Forelimb muscle (tissue), 1 donor: Measurements from ENCODE around the gene GPR179. TPM values are rescaled to one million over a fixed set of nuclear protein-coding genes. Genes with fewer than 3 reads are reported as not detected.

ENCODE experiments used
- DNase-seq: peaks from one replicate; pipeline ENCODE4 v3.0.0-alpha.2; 2013; ENCODE audit warnings: low read depth
- polyA plus RNA-seq: library from polyadenylated mRNA; unstranded; fragments of 120-200 nt; gene quantifications from one replicate; pipeline ENCODE4 v1.2.1, GENCODE V29; 2013; ENCODE audit not compliant: insufficient read length

GPR179 gene
- polyA plus RNA-seq, result 0.38 TPM

DNA sequence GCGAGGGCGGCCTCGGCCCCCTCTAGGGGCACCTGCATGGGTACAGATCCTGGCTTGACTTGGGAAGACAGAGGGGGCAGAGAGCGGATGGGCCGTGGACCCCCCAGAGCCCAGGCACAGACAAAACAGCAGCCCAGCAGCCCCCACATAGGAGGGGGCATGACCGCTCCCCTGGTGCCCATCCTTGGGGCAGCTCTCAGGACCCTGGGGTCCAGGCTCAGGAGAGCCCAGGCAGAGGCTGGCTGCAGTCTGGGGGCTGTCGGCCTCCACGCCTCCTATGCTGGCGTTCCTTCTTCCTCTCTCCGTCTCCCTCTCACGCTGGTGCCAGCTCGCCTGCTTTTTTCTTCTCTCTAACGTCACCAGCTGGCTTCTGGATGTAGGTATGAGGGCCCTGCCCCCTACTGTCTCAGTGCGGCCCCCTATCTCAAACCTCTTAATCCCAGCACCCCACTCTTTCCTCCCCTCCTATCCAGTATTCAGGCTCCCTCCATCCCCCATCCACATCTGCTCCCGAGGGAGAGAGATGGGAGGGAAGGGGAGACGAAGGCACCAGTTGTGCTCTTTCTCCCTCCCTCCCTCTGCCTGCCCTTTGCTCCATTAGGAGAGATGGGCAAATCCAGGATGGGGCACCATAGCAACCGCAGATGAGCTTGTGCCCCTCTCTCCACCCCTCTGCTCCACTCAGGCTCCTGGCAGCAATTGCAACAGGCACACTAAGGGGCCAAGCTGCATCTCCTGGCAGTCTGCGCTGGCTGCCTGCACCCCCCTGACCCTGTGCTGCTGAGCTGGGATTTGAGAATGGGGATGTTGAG lies at the start of gene GPR179:
Gene GPR179, minus strand, starts transcription at position 349 of the 812 bp plus-strand sequence. Its CDS starts 167 bp downstream, at position 182.
- DNase-seq, result no peak

- no peak for DNase-seq
Measured at GRCh38 chr17:38379448-38379847, 35.7 kb upstream of the GPR179 start.

- DNase-seq, result no peak
Measured at GRCh38 chr17:38369124-38369886, 25.5 kb upstream of the GPR179 start.

DNA sequence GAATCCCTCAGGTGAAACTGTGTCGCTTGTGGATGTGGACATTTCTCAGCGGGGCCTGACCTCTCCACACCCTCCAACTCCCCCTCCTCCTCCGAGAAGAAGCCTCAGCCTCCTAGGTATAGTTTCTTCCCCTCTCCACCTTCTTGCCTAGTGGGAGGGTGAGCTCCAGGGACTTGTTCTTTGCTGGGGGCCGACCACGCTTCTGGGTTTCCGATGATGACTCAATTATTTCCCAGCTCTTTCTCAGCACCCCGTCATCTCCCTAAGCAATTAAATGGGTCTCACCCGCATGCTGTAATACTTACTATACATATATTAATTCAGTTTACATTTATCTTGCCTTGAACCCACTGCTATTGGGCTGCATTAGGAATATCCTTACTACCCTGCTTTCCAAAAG lies 21.0 kb upstream of the GPR179 start:
- no peak for DNase-seq

DNA sequence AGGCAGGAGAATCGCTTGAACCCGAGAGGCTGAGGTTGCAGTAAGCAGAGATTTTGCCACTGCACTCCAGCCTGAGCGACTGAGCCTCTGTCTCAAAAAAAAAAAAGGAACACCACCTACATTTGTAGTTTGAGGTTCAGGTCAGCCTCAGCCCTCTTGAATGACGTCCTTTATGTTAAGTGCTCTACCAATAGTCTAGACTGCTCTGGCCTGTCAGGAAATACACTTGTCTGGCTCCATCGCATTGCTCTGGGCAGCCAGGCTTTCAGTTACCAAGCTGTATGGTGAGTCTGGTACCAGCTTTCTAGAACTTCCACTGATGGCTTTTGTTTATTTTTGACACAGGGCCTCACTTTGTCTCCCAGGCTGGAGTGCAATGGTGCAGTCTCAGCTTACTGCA lies 19.3 kb upstream of the GPR179 start:
- no peak for DNase-seq

- no peak for DNase-seq
Measured at GRCh38 chr17:38361694-38362465, 18.1 kb upstream of the GPR179 start.

- DNase-seq, result no peak
Measured at GRCh38 chr17:38358586-38359513, 15.1 kb upstream of the GPR179 start.

GRCh38 chr17:38357486-38358123 lies 13.8 kb upstream of the GPR179 start:
- DNase-seq, result no peak

DNA sequence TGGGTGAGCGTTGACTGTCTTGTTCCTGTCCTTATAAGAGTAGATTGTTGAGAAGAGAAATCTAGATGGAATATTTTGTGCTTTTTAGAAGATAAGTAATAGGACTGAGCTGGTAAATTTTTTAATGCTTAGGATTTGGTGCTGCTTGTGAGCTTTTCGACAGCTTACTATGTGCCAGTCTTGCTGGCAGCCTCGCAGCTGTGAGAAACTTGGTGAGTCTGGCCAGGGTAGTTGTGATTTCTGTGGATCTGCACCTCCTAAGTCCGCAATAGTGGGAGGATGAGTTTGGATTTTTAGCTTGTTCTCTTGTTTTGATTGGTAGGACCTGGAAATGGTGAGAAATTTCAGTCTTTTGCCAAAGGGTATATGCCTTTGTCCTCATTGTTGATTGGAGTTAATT lies 11.5 kb upstream of the GPR179 start:
- no peak for DNase-seq

DNA sequence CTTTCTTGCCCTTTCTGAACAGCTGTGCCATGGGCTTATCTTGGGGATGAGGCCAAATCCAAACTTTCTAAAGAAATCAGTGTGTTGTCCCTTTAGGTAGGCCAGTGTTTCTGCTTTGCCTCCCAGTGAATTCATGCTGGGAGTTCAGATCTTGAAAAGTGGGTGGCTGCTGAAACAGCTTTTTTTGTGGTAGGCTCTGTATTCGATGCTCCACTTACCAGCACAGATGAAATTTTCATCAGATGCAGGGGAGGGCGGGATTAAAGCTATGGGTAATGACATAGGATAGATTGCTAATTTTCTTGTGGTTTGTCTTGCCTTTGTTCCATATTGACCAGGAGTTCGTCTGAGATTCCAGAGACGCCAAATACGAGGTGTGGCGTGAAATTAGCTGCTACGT lies 10.7 kb upstream of the GPR179 start:
- DNase-seq, result no peak

- no peak for DNase-seq
Measured at GRCh38 chr17:38353668-38354067, 9.9 kb upstream of the GPR179 start.

- DNase-seq, result no peak
Measured at GRCh38 chr17:38353086-38353604, 9.4 kb upstream of the GPR179 start.

GRCh38 chr17:38352245-38353085 lies 8.7 kb upstream of the GPR179 start:
- no peak for DNase-seq

DNA sequence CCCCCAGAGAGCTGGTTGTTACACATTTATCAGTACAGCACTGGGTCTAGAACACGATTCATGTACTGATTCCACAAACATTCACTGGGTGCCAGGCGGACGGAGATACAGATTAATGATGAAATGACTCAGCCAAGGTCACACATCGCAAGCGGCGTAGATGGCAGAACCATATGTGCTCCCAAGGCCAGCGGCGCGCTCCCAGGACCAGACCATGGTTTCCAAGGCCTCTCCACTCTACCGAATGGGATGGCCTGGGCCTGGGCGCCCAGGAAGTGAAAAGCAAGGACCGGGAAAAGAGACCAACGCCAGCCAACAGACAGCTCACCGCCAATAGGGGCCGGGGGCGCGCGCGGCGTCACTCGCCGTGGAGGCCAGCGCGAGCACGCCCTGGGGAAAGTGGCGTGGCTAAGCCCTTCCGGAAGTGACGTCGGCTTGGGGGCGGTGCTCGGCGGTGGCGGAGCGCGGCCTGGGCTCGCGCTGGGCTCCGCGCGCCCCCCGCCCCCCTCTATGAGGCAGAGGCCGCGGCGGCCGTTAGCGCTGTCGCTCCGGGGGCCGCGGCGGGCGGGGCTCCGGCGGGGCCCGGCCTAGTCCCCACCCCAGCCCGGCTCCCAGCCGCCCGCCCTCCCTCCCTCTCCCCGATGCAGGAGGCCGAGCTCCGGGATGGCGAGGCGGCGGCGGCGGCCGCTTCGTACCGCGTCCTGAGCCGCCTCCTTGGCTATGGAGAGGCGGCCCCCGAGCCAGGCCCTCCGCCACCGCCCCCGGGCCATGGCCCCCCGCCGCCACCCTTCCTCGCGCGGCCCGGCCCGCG lies 7.9 kb upstream of the GPR179 start, which contains the start of gene SOCS7:
Gene SOCS7, plus strand, starts transcription at position 433 of the 811 bp plus-strand sequence. Its CDS starts 209 bp downstream, at position 642.
- DNase-seq, result peak; percentile 70

GRCh38 chr17:38350035-38350434 lies 6.3 kb upstream of the GPR179 start:
- no peak for DNase-seq

DNA sequence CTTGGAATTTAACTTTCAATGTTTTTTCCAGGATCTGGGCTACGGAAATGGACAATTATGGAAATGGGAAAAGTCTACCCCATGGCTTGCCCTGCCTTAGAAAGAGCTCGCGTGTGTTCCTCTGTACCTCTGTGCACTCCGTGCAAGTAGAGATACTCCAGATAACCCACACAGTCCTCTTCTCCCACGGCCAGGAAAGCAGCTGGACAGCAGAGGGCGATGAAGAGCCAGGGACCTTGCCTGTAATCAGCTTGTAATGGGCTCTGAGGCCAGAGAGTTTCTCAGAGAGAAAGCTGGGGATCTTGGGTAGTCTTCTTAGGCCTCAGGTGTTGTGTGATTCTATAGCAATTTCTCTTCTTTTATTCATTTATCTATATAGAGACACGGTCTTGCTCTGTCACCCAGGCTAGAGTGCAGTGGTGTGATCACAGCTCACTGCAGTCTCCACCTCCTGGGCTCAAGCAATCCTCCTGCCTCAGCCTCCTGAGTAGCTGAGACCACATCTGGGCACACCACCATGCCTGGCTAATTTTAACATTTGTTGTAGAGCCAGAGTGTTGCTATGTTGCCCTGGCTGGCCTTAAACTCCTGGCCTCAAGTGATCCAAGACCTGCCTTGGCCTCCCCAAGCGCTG lies 5.5 kb upstream of the GPR179 start:
- DNase-seq, result peak; percentile 71

GRCh38 chr17:38345743-38346142 lies 2.0 kb upstream of the GPR179 start:
- DNase-seq, result no peak

DNA sequence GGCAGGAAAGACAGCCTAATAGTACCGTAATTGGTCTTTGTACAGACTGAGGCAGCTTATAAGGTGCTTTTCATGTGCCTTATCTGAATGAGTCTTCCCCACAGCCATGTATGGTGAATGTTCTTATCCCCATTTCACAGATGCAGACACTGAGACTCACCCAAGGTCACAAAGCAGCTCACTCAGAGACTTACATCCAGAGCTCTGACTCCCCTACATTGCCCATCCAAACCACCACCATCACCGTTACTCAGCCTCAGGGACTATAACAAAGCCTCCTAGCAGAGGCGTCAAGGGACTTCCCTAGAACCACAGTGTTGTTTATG lies 627 bp upstream of the GPR179 start:
- DNase-seq, result no peak
